Measurements from ENCODE around the gene CSF3R. TPM values are rescaled to one million over a fixed set of nuclear protein-coding genes. Genes with fewer than 3 reads are reported as not detected.
"Not testable (repeated sequence)": the region's sequence is repeated elsewhere in the genome, so short reads cannot be mapped to it uniquely, and the experiment has no call there.

CSF3R gene
- total RNA-seq, 1 donor from 2014 or later: 3.1 TPM

- H3K4me1 ChIP-seq: no peaks in the 10 kb centered on the region
- intact Hi-C loops (cut with DNase I): no loop called here
- H3K36me3 ChIP-seq: no peaks in the 10 kb centered on the region
- no peak overlapping the region for H3K4me3 ChIP-seq
- H3K9me3 ChIP-seq: no peaks in the 10 kb centered on the region
- no peak for TF ChIP-seq CTCF (IDR thresholded peaks at IDR 0.05)
- H3K27me3 ChIP-seq: no peaks in the 10 kb centered on the region
- no peak overlapping the region for H3K27ac ChIP-seq
- DNase-seq (ENCODE audit: low spot score in 2 of 2): no peak
Measured at GRCh38 chr1:36484099-36484498, 1.4 kb upstream of the CSF3R start.

DNA sequence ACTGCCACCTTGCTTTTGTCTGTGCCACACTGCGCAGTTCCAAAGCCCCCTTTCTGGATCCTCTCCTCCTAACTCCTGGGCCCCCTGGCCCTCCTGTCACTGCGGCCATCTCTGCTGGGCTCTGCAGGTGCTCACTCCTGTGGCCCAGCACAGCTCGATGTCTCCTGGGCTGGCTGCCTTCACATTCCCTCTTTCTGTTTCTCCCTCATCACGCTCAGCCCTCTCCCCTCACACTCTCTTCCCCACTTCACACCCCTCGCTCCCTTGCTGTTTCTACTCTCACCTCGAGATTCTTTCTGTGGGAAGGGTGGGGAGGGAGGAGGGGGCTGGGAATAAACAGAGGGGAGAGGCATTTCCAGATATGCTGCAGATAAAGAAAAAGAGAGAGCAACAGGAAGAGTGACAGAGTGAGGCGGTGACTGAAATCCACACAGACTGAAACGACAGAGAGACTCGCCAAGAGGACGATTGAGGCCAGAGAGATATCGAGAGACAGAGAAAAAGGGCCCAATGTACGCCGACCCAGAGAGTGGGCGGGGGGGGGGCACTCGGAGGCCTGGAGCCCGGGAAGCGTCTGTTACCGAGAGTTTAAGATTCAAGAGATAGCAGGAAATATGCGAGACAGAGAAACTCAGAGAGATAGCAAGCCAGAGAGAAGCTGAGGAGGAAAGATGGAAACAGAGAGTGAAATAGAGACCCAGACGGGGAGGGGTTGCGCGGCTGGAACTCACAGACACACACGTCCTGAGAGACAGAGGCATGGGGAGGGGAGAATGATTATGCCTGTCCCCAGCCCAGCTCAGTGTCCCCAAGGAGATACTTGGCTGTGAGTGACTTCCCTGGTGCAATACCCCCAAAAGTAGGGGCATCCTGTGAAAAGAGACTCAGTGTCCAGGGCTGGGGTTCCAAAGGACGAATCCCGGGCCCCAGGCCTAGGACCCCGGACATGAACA lies 666 bp downstream of the CSF3R start:
- Histone ChIP-seq H3K27me3 (no peaks in the 10 kb centered on the region), H3K4me3 (peak overlapping the region in 1 of 2 donors; percentile 27), H3K27ac (no peak overlapping the region), H3K36me3 (no peaks in the 10 kb centered on the region), H3K4me1 (no peaks in the 10 kb centered on the region), H3K9me3 (no peaks in the 10 kb centered on the region)
- intact Hi-C loops (cut with DNase I): no loop called here
- no peak for DNase-seq (ENCODE audit: low spot score in 2 of 2)
- no peak for TF ChIP-seq CTCF (IDR thresholded peaks at IDR 0.05)

GRCh38 chr1:36481091-36481490 lies 1.6 kb downstream of the CSF3R start:
- H3K27ac ChIP-seq: no peak overlapping the region
- intact Hi-C loops (cut with DNase I): no loop called here
- no peaks in the 10 kb centered on the region for H3K36me3 ChIP-seq
- no peak for TF ChIP-seq CTCF (IDR thresholded peaks at IDR 0.05)
- no peaks in the 10 kb centered on the region for H3K9me3 ChIP-seq
- no peaks in the 10 kb centered on the region for H3K27me3 ChIP-seq
- H3K4me3 ChIP-seq: no peak overlapping the region
- no peaks in the 10 kb centered on the region for H3K4me1 ChIP-seq
- no peak for DNase-seq (ENCODE audit: low spot score in 2 of 2)

- no peak for TF ChIP-seq CTCF (IDR thresholded peaks at IDR 0.05)
- Histone ChIP-seq H3K27me3 (no peaks in the 10 kb centered on the region), H3K4me3 (no peak overlapping the region), H3K36me3 (no peaks in the 10 kb centered on the region), H3K4me1 (no peaks in the 10 kb centered on the region), H3K27ac (no peak overlapping the region), H3K9me3 (no peaks in the 10 kb centered on the region)
- intact Hi-C loops (cut with DNase I): no loop called here
- DNase-seq (ENCODE audit: low spot score in 2 of 2): no peak
Measured at GRCh38 chr1:36480161-36480560, 2.6 kb downstream of the CSF3R start.

GRCh38 chr1:36479505-36480051 lies 3.1 kb downstream of the CSF3R start:
- no peaks in the 10 kb centered on the region for H3K9me3 ChIP-seq
- H3K36me3 ChIP-seq: no peaks in the 10 kb centered on the region
- no peaks in the 10 kb centered on the region for H3K27me3 ChIP-seq
- intact Hi-C loops (cut with DNase I): no loop called here
- no peak overlapping the region for H3K4me3 ChIP-seq
- no peaks in the 10 kb centered on the region for H3K4me1 ChIP-seq
- no peak for DNase-seq (ENCODE audit: low spot score in 2 of 2)
- no peak overlapping the region for H3K27ac ChIP-seq
- TF ChIP-seq CTCF (IDR thresholded peaks at IDR 0.05): no peak

GRCh38 chr1:36477615-36478014 lies 5.1 kb downstream of the CSF3R start:
- H3K36me3 ChIP-seq; H3K27ac ChIP-seq; H3K4me1 ChIP-seq; H3K9me3 ChIP-seq; H3K4me3 ChIP-seq; DNase-seq (ENCODE audit: low spot score in 2 of 2); intact Hi-C loops (cut with DNase I); H3K27me3 ChIP-seq: not testable (repeated sequence)

Measured in ascending aorta (tissue), 2 donors.